HEK293 (cell line): ENCODE measurements around the gene BSDC1.

Experiments used
- BCL6B ChIP-seq: fragments of 450-650 bp; formaldehyde crosslinking; IDR thresholded peaks from 2 replicates; pipeline ENCODE4 v1.5.1; 2017; ENCODE audit warnings: missing biosample characterization, missing genetic modification characterization
- EGR2 ChIP-seq: fragments of 450-650 bp; formaldehyde crosslinking; IDR thresholded peaks from 2 replicates; pipeline ENCODE4 v1.5.1; 2016; ENCODE audit warnings: low read depth, missing biosample characterization, missing genetic modification characterization
- GLIS2 ChIP-seq: fragments of 450-650 bp; formaldehyde crosslinking; IDR thresholded peaks from 2 replicates; pipeline ENCODE4 v1.5.1; 2016; ENCODE audit warnings: missing biosample characterization, missing genetic modification characterization
- HIC1 ChIP-seq: fragments of 450-650 bp; formaldehyde crosslinking; IDR thresholded peaks from 2 replicates; pipeline ENCODE4 v1.5.1; 2016; ENCODE audit warnings: missing biosample characterization, missing genetic modification characterization
- IKZF3 ChIP-seq: fragments of 450-650 bp; IDR thresholded peaks from 2 replicates; pipeline ENCODE4 v1.5.0; 2018; ENCODE audit warnings: missing biosample characterization, mild to moderate bottlenecking, missing genetic modification characterization, moderate library complexity
- KLF9 ChIP-seq: fragments of 450-650 bp; formaldehyde crosslinking; IDR thresholded peaks from 2 replicates; pipeline ENCODE4 v1.5.1; 2016; ENCODE audit warnings: missing biosample characterization, missing genetic modification characterization, low read depth
- PRDM2 ChIP-seq: fragments of 450-650 bp; formaldehyde crosslinking; IDR thresholded peaks from 2 replicates; pipeline ENCODE4 v1.5.1; 2016; ENCODE audit warnings: missing biosample characterization, missing genetic modification characterization, borderline replicate concordance
- REST ChIP-seq: fragments of 450-650 bp; formaldehyde crosslinking; IDR thresholded peaks from 2 replicates; pipeline ENCODE4 v1.5.1; 2016; ENCODE audit warnings: missing biosample characterization, missing genetic modification characterization
- ZBTB10 ChIP-seq: fragments of 450-650 bp; formaldehyde crosslinking; IDR thresholded peaks from 2 replicates; pipeline ENCODE4 v1.5.1; 2016; ENCODE audit warnings: missing biosample characterization, missing genetic modification characterization
- ZBTB17 ChIP-seq: fragments of 450-650 bp; formaldehyde crosslinking; IDR thresholded peaks from 2 replicates; pipeline ENCODE4 v1.5.1; 2016; ENCODE audit warnings: missing biosample characterization, missing genetic modification characterization
- ZBTB6 ChIP-seq: fragments of 450-650 bp; formaldehyde crosslinking; IDR thresholded peaks from 2 replicates; pipeline ENCODE4 v1.5.1; 2017; ENCODE audit warnings: missing biosample characterization, missing genetic modification characterization
- ZFP3 ChIP-seq: fragments of 450-650 bp; formaldehyde crosslinking; IDR thresholded peaks from 2 replicates; pipeline ENCODE4 v1.5.1; 2016; ENCODE audit warnings: low read depth, missing biosample characterization, missing genetic modification characterization
- ZFP37 ChIP-seq: fragments of 450-650 bp; formaldehyde crosslinking; IDR thresholded peaks from 2 replicates; pipeline ENCODE4 v1.5.1; 2016; ENCODE audit warnings: missing biosample characterization, missing genetic modification characterization
- ZNF114 ChIP-seq: fragments of 450-650 bp; formaldehyde crosslinking; IDR thresholded peaks from 2 replicates; pipeline ENCODE4 v1.5.0; 2017; ENCODE audit warnings: missing biosample characterization, missing genetic modification characterization
- ZNF175 ChIP-seq: fragments of 450-650 bp; formaldehyde crosslinking; IDR thresholded peaks from 2 replicates; pipeline ENCODE4 v1.5.1; 2016; ENCODE audit warnings: missing biosample characterization, missing genetic modification characterization
- ZNF341 ChIP-seq: fragments of 450-650 bp; formaldehyde crosslinking; IDR thresholded peaks from 2 replicates; pipeline ENCODE4; 2016; ENCODE audit warnings: low read depth, missing biosample characterization, missing genetic modification characterization
- ZNF596 ChIP-seq: fragments of 450-650 bp; IDR thresholded peaks from 2 replicates; pipeline ENCODE4 v1.5.0; 2018; ENCODE audit warnings: missing biosample characterization, mild to moderate bottlenecking, missing genetic modification characterization, moderate library complexity
- ZNF658 ChIP-seq: fragments of 450-650 bp; formaldehyde crosslinking; IDR thresholded peaks from 2 replicates; pipeline ENCODE4; 2016; ENCODE audit warnings: missing biosample characterization, missing genetic modification characterization
- ZNF670 ChIP-seq: fragments of 450-650 bp; formaldehyde crosslinking; IDR thresholded peaks from 2 replicates; pipeline ENCODE4 v1.5.1; 2016; ENCODE audit warnings: missing biosample characterization, missing genetic modification characterization, low read depth
- ZNF830 ChIP-seq: fragments of 450-650 bp; IDR thresholded peaks from 2 replicates; pipeline ENCODE4 v1.5.0; 2018; ENCODE audit warnings: missing biosample characterization, missing genetic modification characterization, low read depth, mild to moderate bottlenecking, moderate library complexity
- ZSCAN23 ChIP-seq: fragments of 450-650 bp; formaldehyde crosslinking; IDR thresholded peaks from 2 replicates; pipeline ENCODE4 v1.5.1; 2016; ENCODE audit warnings: missing biosample characterization, missing genetic modification characterization
- ZSCAN30 ChIP-seq: fragments of 450-650 bp; IDR thresholded peaks from 2 replicates; pipeline ENCODE4 v1.5.1; 2018; ENCODE audit warnings: missing biosample characterization, mild to moderate bottlenecking, missing genetic modification characterization, moderate library complexity

The BSDC1 gene

GRCh38 chr1:32335790-32336590 lies 58.3 kb downstream of the BSDC1 start, which contains the start of gene MARCKSL1 (continued):
- TF ChIP-seq ZSCAN23 (tag by site-specific recombination) (no peak), ZNF830 (tag by site-specific recombination) (no peak), ZNF596 (no peak), ZNF175 (tag by site-specific recombination) (no peak), BCL6B (tag by site-specific recombination) (no peak), ZBTB6 (tag by site-specific recombination) (no peak), ZNF341 (no peak), ZFP3 (no peak), ZNF658 (tag by site-specific recombination) (no peak), PRDM2 (tag by site-specific recombination) (no peak), ZSCAN30 (tag by site-specific recombination) (0 out of 2 replicates have a peak, but pooled peaks have one; percentile 33), ZNF114 (tag by site-specific recombination) (no peak), ZFP37 (tag by site-specific recombination) (no peak), HIC1 (no peak), ZBTB10 (tag by site-specific recombination) (0 out of 2 replicates have a peak, but pooled peaks have one; percentile 14), ZBTB17 (tag by site-specific recombination) (no peak), EGR2 (tag by site-specific recombination) (peak; percentile 34; the same call in 1 of the 2 replicates), ZNF670 (tag by site-specific recombination) (no peak), IKZF3 (no peak), REST (no peak), KLF9 (0 out of 2 replicates have a peak, but pooled peaks have one; percentile 29), GLIS2 (tag by site-specific recombination) (peak; percentile 81)
